NB4 (cell line): ENCODE data around the gene OSBPL8.

ENCODE experiments used
- CTCF ChIP-seq: IDR thresholded peaks from one replicate; pipeline ENCODE4 v1.5.1; 2012; ENCODE audit warnings: low read depth, low read length
- MAX ChIP-seq: IDR thresholded peaks from 2 replicates; pipeline ENCODE4 v1.6.1; 2011; ENCODE audit warnings: low read depth, low read length
- POLR2A ChIP-seq: IDR thresholded peaks from 2 replicates; pipeline ENCODE4 v1.6.1; 2011; ENCODE audit warnings: mild to moderate bottlenecking; ENCODE audit not compliant: insufficient read length; ENCODE audit errors: extremely low read depth

GRCh38 chr12:76554405-76555230 lies 5.0 kb downstream of the OSBPL8 start:
- no peak for TF ChIP-seq CTCF
- no peak for TF ChIP-seq MAX
- no peak for TF ChIP-seq POLR2A
